HG03565 (cell line): ENCODE results near the gene ACOT8.
"Not testable (repeated sequence)": the region's sequence is repeated elsewhere in the genome, so short reads cannot be mapped to it uniquely, and the experiment has no call there.

Experiments
- ATAC-seq: cut with Tn5 transposase; IDR thresholded peaks from one replicate; pipeline ENCODE4 v1.9.1; 2021; ENCODE audit warnings: mild to moderate bottlenecking, moderate library complexity; ENCODE audit not compliant: unreplicated experiment

The ACOT8 gene

DNA sequence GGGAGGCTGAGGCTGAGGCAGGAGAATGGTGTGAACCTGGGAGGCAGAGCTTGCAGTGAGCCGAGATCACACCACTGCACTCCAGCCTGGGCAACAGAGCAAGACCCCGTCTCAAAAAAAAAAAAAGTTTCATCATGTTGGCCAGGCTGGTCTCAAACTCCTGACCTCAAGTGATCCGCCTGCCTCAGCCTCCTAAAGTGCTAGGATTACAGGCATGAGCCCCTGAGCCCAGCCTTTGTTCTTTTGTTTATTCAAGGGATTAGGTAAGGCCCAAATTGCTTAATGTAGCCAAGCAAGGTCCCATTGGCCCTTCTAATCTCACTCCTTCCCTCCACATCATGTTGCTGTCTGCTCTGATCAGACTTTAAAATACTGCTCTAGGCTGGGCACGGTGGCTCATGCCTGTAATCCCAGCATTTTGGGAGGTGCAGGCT, 27.5 kb downstream of the ACOT8 start:
- not testable (repeated sequence) for ATAC-seq

DNA sequence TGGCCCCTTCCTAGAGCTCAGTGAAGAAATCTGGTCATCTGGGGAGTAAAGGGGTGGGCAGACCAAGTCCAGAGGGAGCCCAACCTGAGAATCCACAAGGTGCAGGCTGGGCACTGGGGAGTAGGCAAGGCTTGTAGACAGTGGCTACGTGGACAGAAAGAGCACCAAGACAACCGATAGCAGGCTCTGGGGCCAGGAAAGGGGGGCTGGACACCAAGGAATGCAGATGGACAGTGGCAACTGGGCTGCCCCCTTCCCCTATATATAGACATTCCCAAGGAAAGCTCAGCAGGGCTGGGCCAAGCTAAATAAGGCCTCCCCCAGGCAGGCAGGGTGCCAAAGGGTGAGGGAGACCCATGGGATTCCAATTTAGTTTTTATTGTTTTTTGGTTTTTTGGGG, 28.6 kb downstream of the ACOT8 start:
- ATAC-seq = no peak

DNA sequence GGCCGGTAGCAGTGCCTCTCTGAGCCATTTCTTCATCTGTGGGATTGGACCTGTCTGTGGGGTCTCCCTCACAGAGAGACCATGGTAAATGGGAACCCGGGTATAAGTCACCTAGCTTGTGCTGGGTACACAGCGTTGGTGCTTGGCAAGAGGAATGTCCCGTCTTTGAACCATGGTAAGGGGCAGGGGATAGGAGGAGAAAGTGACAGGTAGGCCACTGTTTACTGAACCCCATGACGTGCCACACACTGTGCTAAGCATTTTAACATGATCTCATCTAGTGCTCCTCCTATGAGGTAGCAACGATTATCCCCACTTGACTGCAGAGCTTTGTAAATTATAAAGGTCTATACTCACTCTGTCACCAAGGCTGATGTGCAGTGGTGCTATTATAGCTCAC, 29.5 kb downstream of the ACOT8 start:
- ATAC-seq = no peak

DNA sequence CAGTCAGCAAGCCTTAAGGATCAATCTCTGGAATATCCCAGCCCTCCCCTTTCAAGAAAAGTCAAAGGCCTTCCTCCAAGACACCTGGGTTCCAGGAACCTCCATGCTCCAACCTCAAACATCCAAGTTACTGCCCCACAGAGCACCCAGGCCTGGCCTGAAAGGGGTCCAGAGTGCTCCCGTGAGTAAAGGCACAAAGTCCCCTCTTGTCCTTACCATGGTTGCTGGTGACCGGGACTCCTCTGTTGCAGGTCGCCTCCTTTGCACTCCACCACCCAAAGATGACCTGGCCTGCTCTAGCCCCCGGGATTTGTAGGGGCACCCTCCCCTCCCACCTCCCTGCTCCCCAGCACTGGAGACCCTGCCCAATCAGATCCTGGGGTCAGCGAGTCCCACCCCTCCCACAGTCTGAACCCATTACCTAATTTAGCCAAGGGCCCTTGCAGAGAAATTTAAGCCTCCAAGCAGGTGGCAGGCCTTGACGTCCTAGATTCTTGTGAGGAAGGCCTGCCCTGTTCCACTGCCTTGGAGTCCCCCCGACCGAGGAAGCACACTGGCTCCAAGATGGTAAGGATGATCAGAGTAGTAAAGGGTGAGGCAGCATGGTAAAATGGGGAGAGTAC, 30.1 kb downstream of the ACOT8 start, which contains the start of gene TNNC2:
Gene TNNC2 (minus strand): TSS at position 283 of the 623 bp plus-strand sequence. CDS start 64 bp downstream, at position 219.
- ATAC-seq = no peak

DNA sequence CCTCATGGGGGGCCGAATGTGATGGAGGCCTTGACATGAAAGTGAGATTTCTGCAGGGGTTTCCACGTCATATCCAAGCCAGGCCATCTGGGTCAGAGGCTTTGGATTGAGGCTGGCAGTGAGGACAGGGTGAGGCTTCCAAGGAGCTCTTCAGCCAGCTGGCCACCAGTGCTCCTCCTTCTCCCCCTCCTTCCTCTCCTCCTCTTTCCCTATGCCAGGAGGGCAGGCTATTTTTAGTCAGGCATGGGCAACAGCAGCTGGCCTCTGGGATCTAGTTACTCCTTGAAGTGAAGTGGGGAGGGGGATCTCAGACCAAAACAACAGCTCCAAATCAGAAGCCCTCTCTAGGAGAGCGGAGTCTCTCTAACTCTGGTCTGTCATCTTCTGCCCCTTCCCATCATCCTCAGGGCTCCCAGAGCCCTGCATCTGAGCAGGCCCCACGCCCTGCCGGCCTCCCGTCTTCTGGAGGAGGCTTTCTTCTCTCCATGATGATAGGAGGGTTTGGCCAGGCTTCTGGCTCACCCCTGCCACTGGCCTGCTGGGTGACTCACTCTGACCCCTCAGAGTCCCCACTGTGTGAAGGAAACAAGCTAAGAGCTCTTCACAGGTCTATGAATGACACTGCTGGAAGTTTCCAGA, 30.7 kb downstream of the ACOT8 start:
- ATAC-seq = no peak

DNA sequence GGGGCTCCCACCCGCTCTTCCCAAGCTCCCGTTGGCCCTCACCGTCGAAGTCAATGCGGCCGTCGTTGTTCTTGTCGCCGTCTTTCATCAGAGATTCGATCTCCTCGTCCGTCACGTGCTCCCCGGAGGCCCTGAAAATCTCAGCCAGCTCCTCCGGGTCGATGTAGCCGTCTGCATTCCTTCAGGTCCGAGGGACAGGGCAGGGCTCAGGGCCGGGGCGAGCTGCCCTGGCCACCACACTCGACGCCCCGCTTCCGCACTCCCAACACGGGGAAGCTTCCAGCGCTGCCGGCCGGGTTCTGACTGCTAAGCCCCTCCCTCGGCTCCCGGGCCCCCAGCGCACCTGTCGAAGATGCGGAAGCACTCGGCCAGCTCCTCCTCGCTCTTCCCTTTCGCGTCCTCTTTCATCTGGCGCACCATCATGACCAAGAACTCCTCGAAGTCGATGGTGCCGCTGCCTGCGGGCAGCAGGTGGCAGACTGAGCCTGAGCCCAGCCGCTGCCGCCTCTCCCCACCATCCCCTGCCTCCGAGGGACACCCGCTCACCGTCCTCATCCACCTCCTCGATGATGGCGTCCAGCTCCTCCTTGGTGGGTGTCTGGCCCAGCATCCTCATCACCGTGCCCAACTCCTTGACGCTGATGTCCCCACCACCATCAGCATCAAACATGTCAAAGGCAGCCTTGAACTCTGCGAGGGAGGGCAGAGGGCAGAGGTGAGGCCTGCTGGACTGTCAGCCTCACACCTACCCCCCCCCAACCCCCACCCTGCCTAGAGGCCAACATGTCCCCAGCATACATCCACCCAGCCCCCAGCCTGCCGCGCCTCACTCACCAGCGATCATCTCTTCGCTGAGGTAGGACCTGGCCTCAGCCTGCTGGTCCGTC, 33.0 kb downstream of the ACOT8 start:
- ATAC-seq = no peak

DNA sequence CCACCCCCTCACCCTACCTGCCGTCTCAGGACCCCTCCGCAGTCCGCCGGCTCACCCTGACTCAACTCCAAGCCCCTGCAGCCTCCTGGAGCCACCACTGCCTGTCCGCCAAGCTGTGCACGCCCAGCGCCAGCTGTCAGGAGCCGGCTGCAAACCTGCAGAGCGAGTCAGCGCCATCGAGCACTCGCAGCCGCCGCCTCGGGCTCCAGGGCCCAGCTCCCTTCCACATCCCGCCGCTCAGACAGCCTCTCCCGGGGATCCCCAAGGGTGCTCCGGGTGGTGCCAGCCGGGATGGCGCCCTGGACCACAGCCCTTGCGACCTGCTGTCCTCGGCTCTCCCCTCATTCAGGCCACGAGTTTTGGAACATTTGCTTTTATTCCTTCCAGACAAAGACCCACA, 34.3 kb downstream of the ACOT8 start:
- no peak for ATAC-seq

DNA sequence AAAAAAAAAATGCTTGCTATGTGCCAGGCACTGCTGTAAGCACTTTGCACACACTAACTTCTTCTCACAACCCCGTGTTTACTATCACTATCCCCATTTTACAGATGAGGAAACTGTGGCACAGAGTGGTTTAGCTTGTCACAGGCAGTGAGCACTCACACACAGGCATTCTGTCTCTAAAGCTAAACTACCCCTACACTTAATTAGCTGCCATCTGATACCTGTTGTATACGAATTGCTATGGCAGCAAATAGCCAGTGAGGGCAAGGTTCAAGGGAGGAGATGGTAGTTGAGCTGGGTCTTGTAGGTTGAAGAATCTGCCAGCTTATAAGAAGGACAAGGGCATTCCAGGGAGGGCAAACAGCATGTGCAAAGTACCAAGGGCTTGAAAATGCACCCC, 35.2 kb downstream of the ACOT8 start:
- ATAC-seq = no peak

DNA sequence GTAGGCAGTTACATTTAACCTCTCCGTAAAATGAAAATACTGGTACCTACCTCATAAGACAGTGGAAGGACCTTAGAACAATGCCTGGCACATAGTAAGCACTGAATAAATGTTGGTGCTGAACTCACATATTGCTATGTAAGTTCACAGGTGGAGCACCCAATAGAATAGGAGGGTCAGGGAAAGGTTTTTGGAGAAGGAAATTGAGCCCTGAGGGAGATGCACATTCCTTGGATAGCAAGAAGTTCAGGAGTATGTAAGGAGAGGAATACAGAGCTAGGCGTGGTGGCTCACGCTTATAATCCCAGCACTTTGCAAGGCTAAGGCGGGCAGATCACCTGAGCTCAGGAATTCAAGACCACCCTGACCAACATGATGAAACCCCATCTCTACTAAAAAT, 37.7 kb downstream of the ACOT8 start:
- ATAC-seq = no peak

DNA sequence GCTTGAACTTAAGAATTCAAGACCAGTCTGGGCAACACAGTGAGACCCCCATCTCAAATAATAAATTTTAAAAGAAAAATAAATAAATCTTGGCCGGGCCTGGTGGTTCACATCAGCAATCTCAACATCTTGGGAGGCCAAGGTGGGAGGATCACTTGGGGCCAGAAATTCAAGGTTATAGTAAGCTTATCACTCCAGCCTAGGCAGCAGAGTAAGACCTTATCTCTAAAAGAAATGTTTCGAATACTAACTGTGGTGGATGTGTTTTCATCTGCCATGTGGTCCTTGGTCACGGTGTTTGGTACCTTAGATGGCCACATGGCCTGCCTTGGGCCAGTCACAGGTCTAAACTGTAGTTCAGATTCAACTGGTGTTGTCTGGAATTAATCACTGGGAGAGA, 39.0 kb downstream of the ACOT8 start:
- ATAC-seq = no peak

DNA sequence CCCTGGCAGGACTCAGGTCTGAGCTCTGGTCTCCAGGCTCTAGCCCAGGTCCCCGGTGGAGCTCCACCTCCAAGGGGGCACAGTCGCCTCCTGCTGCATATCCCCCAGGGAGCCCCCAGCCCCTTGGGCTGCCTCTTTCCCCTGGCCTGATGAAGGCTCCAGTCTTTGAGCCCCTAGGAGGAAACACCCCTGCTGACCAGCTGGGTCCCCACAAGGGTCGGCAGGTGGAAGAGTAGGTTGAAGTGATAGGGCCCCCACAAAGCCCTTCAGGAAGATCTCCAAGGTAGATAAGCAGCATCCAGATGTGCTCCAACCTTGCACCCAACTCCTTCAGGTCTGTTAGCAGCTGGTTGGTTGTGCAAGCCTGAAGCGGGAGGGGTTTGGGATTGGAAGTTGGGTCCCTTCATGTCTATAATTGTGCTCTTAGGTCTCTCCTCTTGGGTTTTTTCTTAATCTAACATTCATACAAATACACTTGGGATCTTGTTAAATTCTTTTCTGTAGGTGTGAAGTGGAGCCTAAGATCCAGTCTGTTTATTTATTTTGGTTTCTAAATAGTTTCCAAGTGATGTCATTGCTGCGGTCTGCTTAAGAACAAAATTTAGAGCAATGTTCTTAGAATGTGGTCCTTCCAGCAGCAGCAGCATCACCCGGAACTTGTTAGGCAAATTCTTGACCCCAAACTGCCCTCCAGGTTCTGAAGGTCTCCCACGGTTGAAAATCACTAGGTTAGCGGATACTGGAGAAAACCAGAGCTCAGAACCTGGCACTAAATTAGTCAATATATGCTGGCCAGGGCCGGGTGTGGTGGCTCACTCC, 39.6 kb downstream of the ACOT8 start:
- ATAC-seq = no peak

DNA sequence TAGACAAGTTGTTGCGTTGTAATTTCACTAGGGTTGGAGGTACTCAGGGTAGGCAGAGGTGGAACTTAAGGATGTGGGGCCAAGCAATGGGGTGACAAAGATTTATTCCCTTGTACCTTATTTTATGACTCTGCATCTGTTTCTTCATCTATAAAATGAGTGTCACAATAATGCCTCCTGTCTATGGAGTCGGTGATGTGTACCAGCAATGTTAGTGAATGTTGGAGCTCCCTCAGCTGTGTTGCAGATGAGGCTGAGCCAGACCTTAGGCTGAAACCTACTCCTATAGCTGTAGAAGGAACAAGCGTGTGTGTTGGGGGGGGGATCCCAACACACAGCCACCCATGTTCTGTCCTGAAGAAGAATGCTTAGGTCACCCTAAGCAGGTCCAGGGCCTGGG, 40.2 kb downstream of the ACOT8 start:
- no peak for ATAC-seq

DNA sequence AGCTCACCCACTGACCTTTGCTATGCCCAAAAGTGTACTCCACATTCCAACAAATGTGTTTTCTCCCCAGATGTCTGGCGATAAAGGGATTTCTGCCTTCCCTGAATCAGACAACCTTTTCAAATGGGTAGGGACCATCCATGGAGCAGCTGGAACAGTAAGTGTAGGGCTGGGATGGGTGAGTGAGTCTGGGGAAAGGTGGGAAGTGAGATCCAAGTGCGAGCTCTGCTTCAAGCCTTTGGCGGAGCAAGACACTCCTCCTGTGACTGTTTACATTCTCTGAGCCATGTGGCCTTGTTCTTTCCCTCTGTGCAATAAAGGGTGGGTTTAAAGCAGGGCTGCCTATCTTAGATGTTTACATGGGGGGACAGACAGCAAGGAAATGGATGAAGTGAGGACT, 42.9 kb downstream of the ACOT8 start:
- no peak for ATAC-seq

DNA sequence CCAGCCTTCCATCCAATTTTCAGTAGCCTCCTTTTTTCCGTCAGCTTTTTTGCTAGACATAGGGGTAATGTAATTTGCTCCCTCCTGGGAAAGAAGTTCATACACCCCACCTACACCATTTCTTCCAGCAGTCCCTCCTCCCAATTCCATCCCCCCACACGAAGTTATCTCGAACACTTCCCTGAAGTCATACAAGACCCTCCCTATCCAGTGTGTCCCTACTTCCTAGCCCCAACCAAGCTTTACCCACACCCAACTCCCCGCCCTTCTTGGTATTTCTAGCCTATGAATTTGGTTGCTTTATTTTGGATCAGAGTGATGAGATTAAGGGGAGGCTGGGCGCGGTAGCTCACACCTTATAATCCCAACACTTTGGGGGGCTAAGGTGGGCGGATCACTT, 43.7 kb downstream of the ACOT8 start:
- no peak for ATAC-seq

DNA sequence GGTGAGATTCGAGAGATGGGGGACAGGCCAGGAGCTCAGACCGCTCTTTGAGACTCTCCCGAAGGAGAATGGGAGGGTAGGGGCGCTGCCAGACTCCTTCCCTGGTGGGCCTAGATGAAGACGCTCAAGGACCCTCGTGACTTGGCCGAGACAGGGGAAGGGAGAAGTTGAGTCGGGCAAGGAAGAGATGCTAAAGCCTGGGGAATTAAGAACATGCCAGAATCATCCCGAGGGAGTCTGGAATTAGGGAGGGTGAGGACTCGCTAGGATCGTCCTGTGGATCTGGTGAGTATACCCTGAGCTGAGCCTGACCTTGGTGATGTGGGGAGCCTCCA, 44.2 kb downstream of the ACOT8 start:
- ATAC-seq = no peak

DNA sequence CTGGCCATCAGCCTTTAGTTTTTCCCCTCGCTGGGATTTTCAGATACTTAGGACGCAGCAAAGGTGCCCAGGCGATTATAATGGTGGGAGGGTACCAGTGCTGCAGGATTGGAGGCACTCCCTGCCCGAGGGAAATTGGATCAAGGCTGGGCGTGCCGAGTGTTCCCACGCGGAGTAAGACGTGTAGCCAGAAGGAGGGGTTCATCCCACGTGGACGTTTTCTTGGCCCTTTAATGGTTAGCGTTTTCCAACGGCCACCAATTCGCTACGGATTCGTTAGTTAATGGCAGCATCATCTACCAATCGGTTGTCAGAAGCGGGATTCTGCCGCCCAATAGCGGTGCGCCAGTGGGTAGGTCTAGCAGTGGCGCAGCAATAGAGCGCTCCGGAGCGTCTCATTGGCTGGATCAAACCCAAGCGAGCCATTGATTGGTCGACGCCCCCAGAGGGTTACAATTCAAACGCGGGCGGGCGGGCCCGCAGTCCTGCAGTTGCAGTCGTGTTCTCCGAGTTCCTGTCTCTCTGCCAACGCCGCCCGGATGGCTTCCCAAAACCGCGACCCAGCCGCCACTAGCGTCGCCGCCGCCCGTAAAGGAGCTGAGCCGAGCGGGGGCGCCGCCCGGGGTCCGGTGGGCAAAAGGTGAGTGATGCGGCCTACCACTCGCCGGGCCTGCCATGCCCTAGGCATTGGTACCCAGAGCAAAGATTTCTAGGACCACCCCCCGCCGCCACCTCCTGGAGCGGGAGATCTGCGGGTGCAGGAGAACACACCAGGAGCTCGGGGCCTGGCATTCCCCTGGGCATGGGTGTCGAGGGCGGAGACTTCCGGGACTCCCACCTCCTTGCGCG, 44.8 kb downstream of the ACOT8 start, which contains the start of gene UBE2C:
Gene UBE2C (plus strand): TSS at position 488 of the 849 bp plus-strand sequence. CDS start 52 bp downstream, at position 540.
- ATAC-seq = peak; percentile 97

DNA sequence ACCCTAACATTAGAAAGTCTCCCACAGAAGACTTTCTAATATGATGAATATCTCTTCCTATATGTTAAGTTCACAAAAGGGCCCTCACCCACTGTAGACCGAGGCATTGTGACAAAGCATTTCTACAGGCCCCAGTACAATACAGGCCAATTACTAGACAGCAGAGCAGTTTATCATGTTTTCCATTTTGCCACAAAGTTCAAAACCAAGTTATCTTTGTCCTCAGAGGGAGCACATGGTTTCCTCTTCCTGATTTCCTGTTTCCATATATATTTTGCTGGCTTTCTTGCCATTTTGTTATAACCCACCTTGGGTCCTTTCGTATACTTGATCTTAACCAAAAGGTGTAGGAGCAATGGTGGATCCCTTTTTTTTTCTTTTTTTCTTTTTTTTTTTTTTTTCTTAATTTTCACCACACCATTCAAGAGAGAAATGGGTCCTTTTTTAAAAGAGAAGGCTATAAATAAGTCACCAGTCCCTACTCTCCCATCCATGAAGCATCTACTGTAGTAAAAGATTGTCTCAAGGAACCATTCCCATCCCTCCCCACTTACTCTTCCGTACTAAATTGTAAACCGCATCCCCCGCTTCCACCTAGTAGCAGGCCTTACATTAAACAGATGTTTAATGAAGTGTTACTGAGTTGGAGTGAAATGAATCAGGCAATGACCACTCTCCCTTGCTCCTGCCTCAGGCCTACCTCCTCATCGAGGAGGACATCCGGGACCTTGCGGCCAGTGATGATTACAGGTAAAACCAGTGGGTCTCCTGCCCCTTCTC, 46.8 kb downstream of the ACOT8 start:
- ATAC-seq = no peak

DNA sequence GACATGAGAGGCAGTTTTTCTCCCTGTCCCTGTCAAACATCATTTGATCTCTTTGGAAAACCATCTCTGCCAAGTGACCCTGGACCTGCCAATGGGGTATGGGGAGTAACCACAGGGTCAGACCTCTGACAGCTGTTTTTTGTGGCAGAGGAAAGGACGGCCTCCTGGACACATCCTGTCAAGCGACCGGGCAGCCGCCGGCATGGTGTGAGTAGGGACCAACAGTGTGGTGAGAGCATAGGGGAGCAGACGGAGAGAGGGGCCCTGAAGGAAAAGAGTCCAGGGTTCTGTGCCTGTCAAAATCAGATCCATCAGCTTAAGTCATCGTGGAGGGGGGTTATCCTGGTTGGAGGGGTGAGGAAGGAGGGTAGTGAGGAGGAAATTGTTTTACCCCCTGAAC, 55.3 kb downstream of the ACOT8 start:
- no peak for ATAC-seq

DNA sequence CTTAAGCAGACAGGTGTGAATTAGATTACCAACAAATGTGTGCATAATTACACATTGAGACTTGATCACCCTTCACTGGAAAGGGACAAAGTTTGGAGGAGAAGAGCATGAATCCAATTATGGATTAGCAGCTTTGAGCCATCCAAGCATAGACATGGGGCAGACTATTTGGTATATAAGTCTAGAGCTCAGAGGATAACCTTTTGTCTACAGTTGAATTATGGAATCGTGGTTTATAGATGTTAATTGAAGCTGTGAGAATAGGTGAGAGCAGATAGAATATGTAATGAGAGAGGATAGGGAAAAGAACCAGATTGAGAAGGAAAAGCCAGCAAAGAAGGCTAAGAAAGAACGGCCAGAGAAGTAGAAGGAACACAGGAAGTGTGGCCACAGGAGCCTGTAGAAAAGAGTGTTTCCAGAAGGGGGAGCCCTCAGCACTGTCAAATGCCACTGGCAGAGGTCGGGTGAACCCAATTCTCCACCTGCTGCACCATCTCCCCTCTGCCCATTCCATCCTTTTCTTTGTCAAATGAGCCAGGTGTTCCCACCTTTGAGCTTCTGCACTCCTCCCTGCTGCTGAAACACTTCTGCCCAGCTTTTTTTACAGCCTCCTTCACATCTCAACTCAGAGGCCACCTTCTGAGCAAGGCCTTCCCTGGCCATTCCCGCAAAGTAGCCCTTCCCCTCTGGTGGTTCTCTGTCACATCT, 58.1 kb downstream of the ACOT8 start:
- no peak for ATAC-seq
